IMR-90 (cell line): ENCODE data around the gene TENM3.

Experiments
- POLR2A ChIP-seq: IDR thresholded peaks from 2 replicates; pipeline ENCODE4 v1.6.1; 2012; ENCODE audit warnings: mild to moderate bottlenecking, low read depth, low read length
- TF ChIP-seq, protein P1 (sequence below): conservative IDR thresholded peaks from 2 replicates; pipeline ENCODE4 v1.5.1; 2012; ENCODE audit warnings: mild to moderate bottlenecking, low read depth, low read length, improper control_type of control experiment
- TF ChIP-seq, protein P2 (sequence below): fragments of 150-350 bp; IDR thresholded peaks from 2 replicates; pipeline ENCODE4 v1.6.1; 2017; ENCODE audit warnings: mild to moderate bottlenecking, antibody characterized with exemption, low read length, low read depth

GRCh38 chr4:182684796-182685195 is 441.6 kb downstream of the TENM3 start:
- TF ChIP-seq, protein P1, sequence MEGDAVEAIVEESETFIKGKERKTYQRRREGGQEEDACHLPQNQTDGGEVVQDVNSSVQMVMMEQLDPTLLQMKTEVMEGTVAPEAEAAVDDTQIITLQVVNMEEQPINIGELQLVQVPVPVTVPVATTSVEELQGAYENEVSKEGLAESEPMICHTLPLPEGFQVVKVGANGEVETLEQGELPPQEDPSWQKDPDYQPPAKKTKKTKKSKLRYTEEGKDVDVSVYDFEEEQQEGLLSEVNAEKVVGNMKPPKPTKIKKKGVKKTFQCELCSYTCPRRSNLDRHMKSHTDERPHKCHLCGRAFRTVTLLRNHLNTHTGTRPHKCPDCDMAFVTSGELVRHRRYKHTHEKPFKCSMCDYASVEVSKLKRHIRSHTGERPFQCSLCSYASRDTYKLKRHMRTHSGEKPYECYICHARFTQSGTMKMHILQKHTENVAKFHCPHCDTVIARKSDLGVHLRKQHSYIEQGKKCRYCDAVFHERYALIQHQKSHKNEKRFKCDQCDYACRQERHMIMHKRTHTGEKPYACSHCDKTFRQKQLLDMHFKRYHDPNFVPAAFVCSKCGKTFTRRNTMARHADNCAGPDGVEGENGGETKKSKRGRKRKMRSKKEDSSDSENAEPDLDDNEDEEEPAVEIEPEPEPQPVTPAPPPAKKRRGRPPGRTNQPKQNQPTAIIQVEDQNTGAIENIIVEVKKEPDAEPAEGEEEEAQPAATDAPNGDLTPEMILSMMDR, result no peak
- TF ChIP-seq, protein P2, sequence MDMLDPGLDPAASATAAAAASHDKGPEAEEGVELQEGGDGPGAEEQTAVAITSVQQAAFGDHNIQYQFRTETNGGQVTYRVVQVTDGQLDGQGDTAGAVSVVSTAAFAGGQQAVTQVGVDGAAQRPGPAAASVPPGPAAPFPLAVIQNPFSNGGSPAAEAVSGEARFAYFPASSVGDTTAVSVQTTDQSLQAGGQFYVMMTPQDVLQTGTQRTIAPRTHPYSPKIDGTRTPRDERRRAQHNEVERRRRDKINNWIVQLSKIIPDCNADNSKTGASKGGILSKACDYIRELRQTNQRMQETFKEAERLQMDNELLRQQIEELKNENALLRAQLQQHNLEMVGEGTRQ, result no peak
- no peak for TF ChIP-seq POLR2A
